Gastroesophageal sphincter (tissue), 4 donors: ENCODE measurements around the gene LCE5A. TPM values are rescaled to one million over a fixed set of nuclear protein-coding genes. Genes with fewer than 3 reads are reported as not detected.

ENCODE experiments used
- ATAC-seq: fragments of 150-250 bp; one replicate; pipeline ENCODE4 v1.9.1; 2016; ENCODE audit warnings: mild to moderate bottlenecking, moderate library complexity
- H3K27ac ChIP-seq, 4 donors: fragments of 200-600 bp; sonication (generic) in 3 of 4; 1 replicate in 3 of 4; 2 replicates in 1 of 4; pipeline ENCODE4 v1.5.1; 2016 to 2019
- H3K27me3 ChIP-seq: fragments of 200-600 bp; sonication (generic); one replicate; pipeline ENCODE4 v1.5.1; 2019
- H3K36me3 ChIP-seq, 2 donors: fragments of 200-600 bp; sonication (generic); one replicate each; pipeline ENCODE4 v1.5.1; 2019; ENCODE audit warnings: control low read depth in 1 of 2
- H3K4me1 ChIP-seq, 3 donors: fragments of 200-600 bp; sonication (generic); 1 replicate in 2 of 3; 2 replicates in 1 of 3; pipeline ENCODE4 v1.5.1; 2016 to 2019; ENCODE audit warnings: control low read depth in 2 of 3
- H3K4me3 ChIP-seq, 2 donors: fragments of 200-600 bp; sonication (generic); one replicate each; pipeline ENCODE4 v1.5.1; 2019; ENCODE audit warnings: mild to moderate bottlenecking in 1 of 2, moderate library complexity in 1 of 2
- H3K9me3 ChIP-seq, 3 donors: fragments of 200-600 bp; sonication (generic); one replicate each; pipeline ENCODE4 v1.5.1; 2017 to 2019; ENCODE audit warnings: control low read depth in 2 of 3
- CTCF ChIP-seq, 4 experiments: fragments of 200-600 bp in 2 of 4; fragments of 450-650 bp in 2 of 4; sonication (generic) in 1 of 4; IDR thresholded peaks; one replicate each; pipeline ENCODE4 v1.5.1; 2017 to 2019; ENCODE audit warnings: antibody characterized with exemption in 4 of 4, mild to moderate bottlenecking in 2 of 4, moderate library complexity in 2 of 4
- EP300 ChIP-seq: sonication (generic); formaldehyde crosslinking; IDR thresholded peaks from one replicate; pipeline ENCODE4 v1.6.1; 2017; ENCODE audit warnings: antibody characterized with exemption, mild to moderate bottlenecking
- POLR2A ChIP-seq, 2 donors: fragments of 450-650 bp; IDR thresholded peaks; one replicate each; pipeline ENCODE4 v1.6.1; 2017; ENCODE audit warnings: antibody characterized with exemption in 2 of 2, mild to moderate bottlenecking in 2 of 2, moderate library complexity in 1 of 2
- POLR2AphosphoS5 ChIP-seq: sonication (generic); formaldehyde crosslinking; IDR thresholded peaks from one replicate; pipeline ENCODE4 v1.6.1; 2017; ENCODE audit warnings: antibody characterized with exemption
- WGBS, 2 donors: methylation state at CpG; one replicate each; pipeline ENCODE4 v1.1.5; 2018; ENCODE audit warnings: low coverage in 1 of 2; 5-methylcytosine and 5-hydroxymethylcytosine counted together
- total RNA-seq, 4 donors: library from RNA; depleted of rRNA; stranded (reverse); fragments of >200 nt; gene quantifications; one replicate each; pipeline ENCODE4 v1.1.0, GENCODE V29; 2016

The LCE5A gene
- total RNA-seq, 4 donors from 2014 or later: not detected

- H3K27me3 ChIP-seq: peaks cover 25% of the 10 kb centered on the region
- H3K36me3 ChIP-seq: no peaks in the 10 kb centered on the region
- H3K4me1 ChIP-seq: no peaks in the 10 kb centered on the region
- no peak overlapping the region for H3K4me3 ChIP-seq
- peak in 1 of 4 experiments; percentile 35 for TF ChIP-seq CTCF (IDR thresholded peaks at IDR 0.05)
- no peak for TF ChIP-seq EP300
- no peak for ATAC-seq
- H3K27ac ChIP-seq: no peak overlapping the region
- 19 to 20% methylated on average over 5 to 7 of the region's 7 CpGs for WGBS, 2 donors
- H3K9me3 ChIP-seq: peaks cover 0 to 6% (median 0%) of the 10 kb centered on the region in 3 donors
Observed at GRCh38 chr1:152533327-152533938, 22.8 kb downstream of the LCE5A start.

GRCh38 chr1:152535774-152536173 is 25.2 kb downstream of the LCE5A start:
- Histone ChIP-seq H3K9me3 (peaks cover 0 to 6% (median 0%) of the 10 kb centered on the region in 3 donors), H3K4me1 (no peaks in the 10 kb centered on the region), H3K4me3 (no peak overlapping the region), H3K27me3 (peaks cover 25% of the 10 kb centered on the region), H3K36me3 (no peaks in the 10 kb centered on the region), H3K27ac (no peak overlapping the region)
- WGBS, 2 donors: 58 to 80% methylated on average over 3 of the region's 3 CpGs
- TF ChIP-seq POLR2A (IDR thresholded peaks at IDR 0.05): no peak
- no peak for TF ChIP-seq EP300
- TF ChIP-seq POLR2AphosphoS5: no peak
- no peak for ATAC-seq

GRCh38 chr1:152537496-152537895 is 26.9 kb downstream of the LCE5A start:
- no peaks in the 10 kb centered on the region for H3K9me3 ChIP-seq
- H3K4me3 ChIP-seq: no peak overlapping the region
- no peaks in the 10 kb centered on the region for H3K36me3 ChIP-seq
- no peak for ATAC-seq
- no peaks in the 10 kb centered on the region for H3K4me1 ChIP-seq
- 10 to 100% methylated on average over 1 to 2 of the region's 4 CpGs for WGBS, 2 donors
- no peak for TF ChIP-seq POLR2AphosphoS5
- TF ChIP-seq EP300: no peak
- no peak for TF ChIP-seq CTCF (IDR thresholded peaks at IDR 0.05)
- TF ChIP-seq POLR2A (IDR thresholded peaks at IDR 0.05): no peak
- no peak overlapping the region for H3K27ac ChIP-seq
- H3K27me3 ChIP-seq: peaks cover 25% of the 10 kb centered on the region

- Histone ChIP-seq H3K36me3 (no peaks in the 10 kb centered on the region), H3K4me3 (no peak overlapping the region), H3K9me3 (no peaks in the 10 kb centered on the region), H3K27ac (no peak overlapping the region), H3K4me1 (no peaks in the 10 kb centered on the region), H3K27me3 (peaks cover 12% of the 10 kb centered on the region)
- TF ChIP-seq POLR2AphosphoS5 (no peak), EP300 (no peak), POLR2A (IDR thresholded peaks at IDR 0.05) (no peak), CTCF (IDR thresholded peaks at IDR 0.05) (no peak)
- 61 to 63% methylated on average over 2 of the region's 2 CpGs for WGBS, 2 donors
- ATAC-seq: no peak
Observed at GRCh38 chr1:152539901-152540300, 29.3 kb downstream of the LCE5A start.

GRCh38 chr1:152543820-152544219 is 33.2 kb downstream of the LCE5A start:
- H3K4me3 ChIP-seq: no peak overlapping the region
- H3K4me1 ChIP-seq: no peaks in the 10 kb centered on the region
- H3K36me3 ChIP-seq: no peaks in the 10 kb centered on the region
- TF ChIP-seq POLR2A (IDR thresholded peaks at IDR 0.05) (no peak), CTCF (IDR thresholded peaks at IDR 0.05) (no peak), POLR2AphosphoS5 (no peak), EP300 (no peak)
- no peak overlapping the region for H3K27ac ChIP-seq
- H3K9me3 ChIP-seq: no peaks in the 10 kb centered on the region
- peaks cover 4% of the 10 kb centered on the region for H3K27me3 ChIP-seq
- no peak for ATAC-seq
- 42% methylated on average over 2 of the region's 4 CpGs; no CpG with 5 or more reads in 1 of the 2 donors for WGBS, 2 donors
